HFF-Myc (cell line): ENCODE results near the gene CDH23.
A peak's percentile ranks its signal among the peaks of the same experiment; 100 is the strongest.

ENCODE experiments used
- DNase-seq: peaks from one replicate; pipeline ENCODE4 v3.0.0-alpha.2; 2011; ENCODE audit warnings: low read depth; ENCODE audit errors: extremely low read depth
- H3K4me3 ChIP-seq: replicated peaks from 2 replicates; pipeline ENCODE4 v1.5.1; 2011; ENCODE audit warnings: low read depth, mild to moderate bottlenecking, control low read depth, low read length
- TF ChIP-seq, protein P1 (sequence below): IDR thresholded peaks from 2 replicates; pipeline ENCODE4 v1.5.1; 2012; ENCODE audit warnings: mild to moderate bottlenecking, low read depth, low read length, control low read depth; ENCODE audit errors: missing control alignments

Gene CDH23

DNA sequence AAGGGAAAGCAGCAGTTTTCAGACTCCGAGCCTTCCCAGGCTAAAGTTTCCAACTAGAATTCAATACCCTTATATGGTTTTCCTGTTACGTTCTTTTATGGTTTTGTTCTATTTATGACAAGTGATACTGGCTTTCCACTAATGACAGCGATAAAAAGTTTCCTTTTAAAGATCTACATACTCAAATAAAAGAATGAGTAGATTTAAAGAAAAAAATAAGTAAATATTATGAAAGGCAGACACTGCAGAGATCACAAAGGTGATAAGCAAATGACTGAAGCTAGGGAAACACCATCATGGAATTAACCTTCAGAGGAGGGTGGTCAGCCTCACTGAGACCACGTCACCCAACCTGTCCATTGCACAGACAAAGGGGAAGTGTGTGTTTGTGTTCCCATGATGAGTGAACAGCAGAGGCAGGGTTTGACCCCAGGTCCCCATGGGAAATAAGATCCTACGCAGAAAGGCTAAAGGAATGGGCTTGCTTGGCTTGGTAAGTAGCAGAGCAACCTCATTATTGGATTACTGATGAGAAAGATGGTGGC is 372.6 kb downstream of the CDH23 start:
- TF ChIP-seq, protein P1, sequence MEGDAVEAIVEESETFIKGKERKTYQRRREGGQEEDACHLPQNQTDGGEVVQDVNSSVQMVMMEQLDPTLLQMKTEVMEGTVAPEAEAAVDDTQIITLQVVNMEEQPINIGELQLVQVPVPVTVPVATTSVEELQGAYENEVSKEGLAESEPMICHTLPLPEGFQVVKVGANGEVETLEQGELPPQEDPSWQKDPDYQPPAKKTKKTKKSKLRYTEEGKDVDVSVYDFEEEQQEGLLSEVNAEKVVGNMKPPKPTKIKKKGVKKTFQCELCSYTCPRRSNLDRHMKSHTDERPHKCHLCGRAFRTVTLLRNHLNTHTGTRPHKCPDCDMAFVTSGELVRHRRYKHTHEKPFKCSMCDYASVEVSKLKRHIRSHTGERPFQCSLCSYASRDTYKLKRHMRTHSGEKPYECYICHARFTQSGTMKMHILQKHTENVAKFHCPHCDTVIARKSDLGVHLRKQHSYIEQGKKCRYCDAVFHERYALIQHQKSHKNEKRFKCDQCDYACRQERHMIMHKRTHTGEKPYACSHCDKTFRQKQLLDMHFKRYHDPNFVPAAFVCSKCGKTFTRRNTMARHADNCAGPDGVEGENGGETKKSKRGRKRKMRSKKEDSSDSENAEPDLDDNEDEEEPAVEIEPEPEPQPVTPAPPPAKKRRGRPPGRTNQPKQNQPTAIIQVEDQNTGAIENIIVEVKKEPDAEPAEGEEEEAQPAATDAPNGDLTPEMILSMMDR: no peak
- H3K4me3 ChIP-seq: no peak overlapping the region
- no peak for DNase-seq

DNA sequence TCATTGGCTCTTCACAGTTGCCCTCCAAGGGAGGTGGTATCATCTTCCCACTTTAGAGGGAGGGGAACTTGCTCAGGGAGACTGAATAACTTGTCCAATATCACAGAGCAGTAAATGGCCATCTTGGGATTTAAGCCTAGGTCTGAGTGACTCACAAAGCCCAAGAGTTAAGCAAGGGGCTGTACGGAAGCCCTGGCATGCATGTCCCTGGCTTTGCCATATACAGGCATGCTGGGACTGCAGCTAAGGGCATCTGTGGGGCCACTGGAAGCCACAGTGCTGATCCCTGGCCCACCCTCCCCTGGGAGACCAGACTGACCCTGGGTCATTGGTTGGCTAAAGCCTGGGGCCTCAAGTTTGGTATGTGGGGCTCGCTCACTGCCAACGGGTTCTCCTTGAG is 373.5 kb downstream of the CDH23 start:
- no peak overlapping the region for H3K4me3 ChIP-seq
- DNase-seq: no peak
- TF ChIP-seq, protein P1: no peak

DNA sequence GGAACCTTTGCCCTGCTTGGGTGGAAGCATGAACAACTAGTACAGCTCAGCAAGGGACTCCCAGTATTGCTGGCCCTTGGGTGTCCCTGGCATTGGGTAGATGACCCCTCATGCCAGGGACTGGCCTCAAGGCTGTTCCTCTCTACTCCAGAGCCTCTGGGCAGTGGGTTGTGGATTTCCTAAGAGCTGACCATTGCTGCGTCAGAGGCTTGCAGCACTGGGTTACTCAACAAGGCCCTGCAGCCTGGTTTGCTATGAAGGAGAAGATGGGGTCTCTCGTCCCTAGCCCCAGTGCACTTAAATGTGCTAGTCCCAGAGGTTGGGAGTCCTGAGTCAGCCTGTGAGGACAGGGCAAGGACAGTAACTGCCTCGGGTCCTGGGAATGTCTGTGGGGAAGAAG is 374.1 kb downstream of the CDH23 start:
- no peak for DNase-seq
- TF ChIP-seq, protein P1: no peak

DNA sequence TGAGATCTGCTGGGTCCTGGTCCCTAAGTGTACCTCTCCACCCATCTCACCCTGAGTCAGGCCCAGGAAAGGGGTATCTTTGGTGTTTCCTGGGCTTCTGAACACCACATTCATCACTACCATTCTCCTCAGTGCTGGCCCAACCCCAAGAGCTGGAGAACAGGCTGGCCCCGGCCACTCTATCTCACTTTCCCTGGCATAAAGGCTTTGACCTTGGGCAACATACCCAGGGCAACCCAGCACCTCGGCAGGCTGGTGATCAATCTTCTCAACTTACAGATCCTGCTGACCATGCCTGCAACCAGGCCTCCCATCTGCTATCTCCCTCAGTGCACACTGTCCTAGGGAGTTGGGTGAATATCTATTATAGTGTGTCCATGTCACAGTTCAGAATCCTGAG is 374.5 kb downstream of the CDH23 start:
- no peak for DNase-seq
- no peak overlapping the region for H3K4me3 ChIP-seq
- TF ChIP-seq, protein P1: no peak

More for the DNA sequence above, 374.1 kb downstream of the CDH23 start:
- H3K4me3 ChIP-seq: no peak overlapping the region

DNA sequence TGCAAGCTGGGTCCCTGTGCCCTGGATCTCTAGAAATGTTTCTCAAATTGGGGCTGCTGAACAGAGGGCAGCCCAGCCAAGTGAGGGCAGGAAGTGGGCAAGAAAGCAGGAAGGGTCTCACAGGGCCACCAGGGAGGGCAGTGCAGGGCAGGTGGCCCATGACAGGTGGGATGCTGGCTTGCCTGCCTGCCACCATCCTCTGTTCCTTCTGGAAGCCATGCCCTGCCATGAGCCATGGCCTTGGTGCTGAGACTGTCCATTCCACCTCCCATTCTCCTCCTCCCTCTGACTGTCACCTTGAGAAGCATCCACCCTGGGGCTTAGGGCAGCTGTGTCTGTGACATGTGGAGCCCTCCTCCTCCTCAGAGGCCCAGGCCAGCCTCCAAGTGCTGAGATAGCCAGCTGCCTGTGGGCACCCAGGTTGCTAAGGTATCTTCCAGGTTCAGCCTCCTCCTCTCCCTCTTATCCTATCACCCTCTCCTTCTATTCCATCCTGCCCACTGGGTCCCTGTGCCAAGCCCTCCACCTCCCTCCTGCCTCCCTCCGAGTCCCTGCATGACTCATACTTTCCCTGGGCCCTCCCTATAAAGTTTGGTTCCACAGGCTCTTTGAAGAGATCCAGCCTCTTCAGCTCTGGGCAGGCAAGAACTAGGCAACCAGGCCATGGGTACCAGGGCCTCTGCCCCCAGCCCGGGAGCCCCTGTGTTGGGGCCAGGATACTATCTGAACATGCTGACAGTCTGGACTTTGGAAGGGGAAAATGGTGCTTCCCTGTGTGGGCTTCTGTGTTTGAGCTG is 375.3 kb downstream of the CDH23 start:
- TF ChIP-seq, protein P1: no peak
- peak overlapping the region; percentile 51 for H3K4me3 ChIP-seq
- no peak for DNase-seq

DNA sequence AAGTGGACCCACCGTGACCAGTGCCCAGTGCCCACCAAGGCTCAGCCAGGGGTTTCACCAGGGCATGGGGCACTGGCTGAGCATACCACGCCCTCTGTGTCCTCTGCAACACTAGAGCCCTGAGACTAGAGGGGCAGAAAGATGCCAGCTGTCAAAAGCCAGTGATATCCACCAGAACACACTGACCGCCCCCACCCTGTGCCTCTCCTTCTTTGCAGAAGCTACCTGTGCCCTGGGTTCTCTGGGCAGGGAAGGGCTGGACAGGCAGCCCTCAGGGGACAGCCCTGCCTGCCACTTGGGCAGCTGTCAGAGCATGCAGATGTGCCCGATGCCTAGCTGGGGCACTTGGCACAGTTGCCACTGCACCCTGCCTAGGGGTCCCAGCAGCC is 376.1 kb downstream of the CDH23 start:
- no peak for DNase-seq
- peak overlapping the region; percentile 51 for H3K4me3 ChIP-seq
- TF ChIP-seq, protein P1: no peak
